Natural killer cell (primary cell): Measurements from ENCODE around the gene PXDN. TPM values are rescaled to one million over a fixed set of nuclear protein-coding genes. Genes with fewer than 3 reads are reported as not detected.

Source experiments
- ATAC-seq, 3 donors: fragments of 150-1000 bp in 2 of 3; fragments of 200-7000 bp in 1 of 3; cut with Tn5 transposase; 1 replicate in 1 of 3; 2 replicates in 2 of 3; pipeline ENCODE4 v1.10.0; 2021; ENCODE audit warnings: mild to moderate bottlenecking in 2 of 3, moderate library complexity in 2 of 3
- DNase-seq, 2 donors: peaks; one replicate each; pipeline versions ENCODE4 v3.0.0 to v3.0.0-alpha.2; 2013 to 2021; ENCODE audit warnings: mixed read lengths in 1 of 2
- H3K27ac ChIP-seq: one replicate; pipeline ENCODE4 v1.5.1; 2013; ENCODE audit warnings: mild to moderate bottlenecking, low read length
- H3K27me3 ChIP-seq: one replicate; pipeline ENCODE4 v1.6.1; 2013; ENCODE audit warnings: low read length; ENCODE audit not compliant: control insufficient read depth, insufficient read depth
- H3K36me3 ChIP-seq: one replicate; pipeline ENCODE4 v1.6.1; 2013; ENCODE audit warnings: low read length; ENCODE audit not compliant: control insufficient read depth, insufficient read depth
- H3K4me1 ChIP-seq: one replicate; pipeline ENCODE4 v1.6.1; 2013; ENCODE audit warnings: low read length; ENCODE audit not compliant: control insufficient read depth, insufficient read depth
- H3K4me3 ChIP-seq: one replicate; pipeline ENCODE4 v1.5.1; 2013; ENCODE audit warnings: low read length
- H3K9me3 ChIP-seq: one replicate; pipeline ENCODE4 v1.6.1; 2013; ENCODE audit warnings: low read length; ENCODE audit not compliant: control insufficient read depth, insufficient read depth
- H3K27ac Mint-ChIP-seq, 2 donors: one replicate each; pipeline ENCODE4 v1.8.0; 2022; ENCODE audit warnings: mild to moderate bottlenecking in 2 of 2, mixed read lengths in 2 of 2, moderate library complexity in 1 of 2
- H3K27me3 Mint-ChIP-seq, 2 donors: one replicate each; pipeline ENCODE4 v1.8.0; 2022; ENCODE audit warnings: low read depth in 2 of 2, mixed read lengths in 2 of 2
- H3K36me3 Mint-ChIP-seq: one replicate; pipeline ENCODE4 v1.8.0; 2022; ENCODE audit warnings: mixed read lengths
- H3K4me1 Mint-ChIP-seq, 2 donors: one replicate each; pipeline ENCODE4 v1.8.0; 2022; ENCODE audit warnings: mixed read lengths in 2 of 2
- H3K4me3 Mint-ChIP-seq: one replicate; pipeline ENCODE4 v1.8.0; 2022; ENCODE audit warnings: mild to moderate bottlenecking, moderate library complexity, mixed read lengths
- H3K9me3 Mint-ChIP-seq, 2 donors: one replicate each; pipeline ENCODE4 v1.8.0; 2022; ENCODE audit warnings: mixed read lengths in 2 of 2
- WGBS: methylation state at CpG from one replicate; pipeline ENCODE4 v1.1.7; 2013; ENCODE audit warnings: missing lambda C conversion rate; ENCODE audit not compliant: insufficient coverage; 5-methylcytosine and 5-hydroxymethylcytosine counted together
- intact Hi-C: fragments of 100-400 bp; cut with micrococcal nuclease; formaldehyde crosslinking; loops from one replicate; pipeline ENCODE4 v1.14.2; 2022
- total RNA-seq, 4 donors: library from RNA; stranded (reverse); fragments of 120-200 nt in 1 of 4; gene quantifications; one replicate each; pipeline versions ENCODE4 v1.2.3 to v1.2.4, GENCODE V29; 2013 to 2022
- TF ChIP-seq, protein P1 (sequence below): fragments of 200-600 bp; IDR thresholded peaks from one replicate; pipeline ENCODE4 v1.8.0; 2022; ENCODE audit warnings: antibody characterized with exemption

Gene PXDN
- total RNA-seq, 3 donors from 2014 or later (not counting 1 experiment from before 2014, with no cell fraction given), result 2.1 to 3.7 (median 2.5) TPM

DNA sequence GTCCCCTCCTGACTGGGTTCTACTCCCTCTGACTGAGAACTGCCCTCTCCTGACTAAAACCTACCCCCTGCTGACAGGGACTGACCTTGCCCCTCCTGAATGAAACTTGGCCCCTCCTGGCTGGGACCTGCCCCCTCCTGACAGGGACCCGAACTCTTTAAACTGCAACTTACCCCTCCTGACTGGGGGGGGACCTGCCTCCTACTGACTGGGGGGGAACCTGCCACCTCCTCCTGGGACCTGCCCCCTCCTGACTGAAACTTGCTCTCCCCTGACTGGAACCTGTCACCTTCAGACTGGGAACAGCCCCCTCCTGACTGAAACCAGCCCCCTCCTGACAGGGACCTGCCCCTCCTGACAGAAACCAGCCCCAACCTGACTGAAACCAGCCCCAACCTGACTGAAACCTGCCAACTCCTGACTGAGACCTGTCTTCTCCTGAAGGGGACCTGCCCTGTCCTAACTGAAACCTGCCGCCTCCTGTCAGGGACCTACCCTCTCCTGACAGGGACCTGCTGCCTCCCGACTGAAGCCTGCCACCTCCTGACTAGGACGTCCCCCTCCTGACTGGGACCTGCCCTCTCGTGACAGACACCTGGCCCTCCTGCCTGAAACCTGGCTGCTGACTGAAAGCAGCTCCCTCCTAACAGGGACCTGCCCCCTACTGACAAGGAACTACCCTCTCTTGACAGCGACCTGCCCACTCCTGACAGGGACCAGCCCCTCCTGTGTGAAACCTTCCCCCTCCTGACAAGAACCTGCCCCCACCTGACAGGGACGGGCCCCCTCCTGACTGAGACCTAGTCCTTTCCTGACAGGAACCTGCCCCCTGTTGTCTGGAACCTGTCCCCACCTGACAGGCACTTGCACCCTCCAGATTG, 87.1 kb downstream of the PXDN start:
- H3K36me3 Mint-ChIP-seq, result no peaks in the 10 kb centered on the region
- H3K27me3 Mint-ChIP-seq, result peaks cover 0 to 4% of the 10 kb centered on the region in 2 donors
- H3K9me3 Mint-ChIP-seq, result no peaks in the 10 kb centered on the region
- 66% methylated on average over 7 of the region's 7 CpGs for WGBS
- Histone ChIP-seq H3K4me3 (no peak overlapping the region), H3K27ac (no peak overlapping the region), H3K9me3 (no peaks in the 10 kb centered on the region), H3K36me3 (no peaks in the 10 kb centered on the region), H3K4me1 (no peaks in the 10 kb centered on the region), H3K27me3 (no peaks in the 10 kb centered on the region)
- no peak for ATAC-seq
- TF ChIP-seq, protein P1, sequence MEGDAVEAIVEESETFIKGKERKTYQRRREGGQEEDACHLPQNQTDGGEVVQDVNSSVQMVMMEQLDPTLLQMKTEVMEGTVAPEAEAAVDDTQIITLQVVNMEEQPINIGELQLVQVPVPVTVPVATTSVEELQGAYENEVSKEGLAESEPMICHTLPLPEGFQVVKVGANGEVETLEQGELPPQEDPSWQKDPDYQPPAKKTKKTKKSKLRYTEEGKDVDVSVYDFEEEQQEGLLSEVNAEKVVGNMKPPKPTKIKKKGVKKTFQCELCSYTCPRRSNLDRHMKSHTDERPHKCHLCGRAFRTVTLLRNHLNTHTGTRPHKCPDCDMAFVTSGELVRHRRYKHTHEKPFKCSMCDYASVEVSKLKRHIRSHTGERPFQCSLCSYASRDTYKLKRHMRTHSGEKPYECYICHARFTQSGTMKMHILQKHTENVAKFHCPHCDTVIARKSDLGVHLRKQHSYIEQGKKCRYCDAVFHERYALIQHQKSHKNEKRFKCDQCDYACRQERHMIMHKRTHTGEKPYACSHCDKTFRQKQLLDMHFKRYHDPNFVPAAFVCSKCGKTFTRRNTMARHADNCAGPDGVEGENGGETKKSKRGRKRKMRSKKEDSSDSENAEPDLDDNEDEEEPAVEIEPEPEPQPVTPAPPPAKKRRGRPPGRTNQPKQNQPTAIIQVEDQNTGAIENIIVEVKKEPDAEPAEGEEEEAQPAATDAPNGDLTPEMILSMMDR, result no peak
- H3K4me1 Mint-ChIP-seq, result no peaks in the 10 kb centered on the region
- no peak overlapping the region for H3K4me3 Mint-ChIP-seq
- H3K27ac Mint-ChIP-seq, result no peak overlapping the region
- no peak for DNase-seq
- intact Hi-C loops, result no loop called here

DNA sequence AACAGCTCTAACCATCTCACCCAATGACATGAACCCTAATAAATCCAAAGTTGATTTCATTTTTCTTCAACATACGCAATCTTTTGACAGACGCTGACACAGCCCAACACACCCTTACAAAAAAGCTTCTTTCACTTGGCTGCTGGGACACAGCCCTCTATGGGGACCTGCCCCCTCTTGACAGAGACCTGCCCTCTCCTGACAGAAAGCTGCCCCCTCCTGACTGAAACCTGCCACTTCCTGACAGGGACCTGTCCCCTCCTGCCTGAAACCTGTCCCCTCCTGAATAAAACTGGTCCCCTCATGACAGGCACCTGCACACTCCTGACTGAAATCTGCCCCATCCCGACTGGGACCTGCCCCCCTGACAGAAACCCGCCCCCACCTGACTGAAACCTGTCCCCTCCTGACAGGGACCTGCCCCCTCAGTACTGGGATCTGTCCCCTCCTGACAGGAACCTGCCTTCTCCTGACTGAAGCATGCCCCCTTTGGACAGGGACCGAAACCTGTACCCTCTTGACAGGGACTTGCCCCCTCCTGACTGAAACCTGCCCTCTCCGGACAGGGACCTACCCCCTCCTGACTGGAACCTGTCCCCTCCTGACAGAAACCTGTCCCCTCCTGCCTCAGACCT, 87.9 kb downstream of the PXDN start:
- intact Hi-C loops, result no loop called here
- DNase-seq (no peak), ATAC-seq (no peak)
- Histone ChIP-seq H3K27ac (no peak overlapping the region), H3K27me3 (no peaks in the 10 kb centered on the region), H3K4me1 (no peaks in the 10 kb centered on the region), H3K9me3 (no peaks in the 10 kb centered on the region), H3K4me3 (no peak overlapping the region), H3K36me3 (no peaks in the 10 kb centered on the region)
- TF ChIP-seq, protein P1, result no peak
- no peaks in the 10 kb centered on the region for H3K4me1 Mint-ChIP-seq
- no peaks in the 10 kb centered on the region for H3K36me3 Mint-ChIP-seq
- peaks cover 0 to 4% of the 10 kb centered on the region in 2 donors for H3K27me3 Mint-ChIP-seq
- WGBS, result 84% methylated on average over 6 of the region's 6 CpGs
- no peak overlapping the region for H3K4me3 Mint-ChIP-seq
- no peak overlapping the region for H3K27ac Mint-ChIP-seq
- no peaks in the 10 kb centered on the region for H3K9me3 Mint-ChIP-seq

DNA sequence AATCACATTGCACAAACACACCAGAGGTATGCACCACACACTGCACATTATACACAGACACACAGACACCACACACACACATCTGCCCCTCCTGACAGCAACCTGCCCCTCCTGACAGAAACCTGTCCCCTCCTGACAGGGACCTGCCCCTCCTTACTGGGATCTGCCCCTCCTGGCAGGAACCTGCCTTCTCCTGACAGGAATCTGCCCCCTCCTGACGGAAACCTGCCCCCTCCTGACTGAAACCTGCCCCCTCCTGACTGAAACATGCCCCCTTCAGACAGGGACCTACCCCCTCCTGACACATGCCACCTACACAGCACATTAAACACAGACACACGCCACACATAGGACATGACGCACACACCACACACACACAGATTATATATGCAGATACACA, 88.9 kb downstream of the PXDN start:
- WGBS, result 81% methylated on average over 3 of the region's 3 CpGs
- Histone ChIP-seq H3K27ac (no peak overlapping the region), H3K27me3 (no peaks in the 10 kb centered on the region), H3K4me1 (no peaks in the 10 kb centered on the region), H3K36me3 (no peaks in the 10 kb centered on the region), H3K9me3 (no peaks in the 10 kb centered on the region), H3K4me3 (no peak overlapping the region)
- no peaks in the 10 kb centered on the region for H3K9me3 Mint-ChIP-seq
- peaks cover 0 to 4% of the 10 kb centered on the region in 2 donors for H3K27me3 Mint-ChIP-seq
- H3K4me3 Mint-ChIP-seq, result no peak overlapping the region
- intact Hi-C loops, result no loop called here
- no peak for DNase-seq
- H3K36me3 Mint-ChIP-seq, result no peaks in the 10 kb centered on the region
- TF ChIP-seq, protein P1, result no peak
- H3K4me1 Mint-ChIP-seq, result no peaks in the 10 kb centered on the region
- ATAC-seq, result no peak
- no peak overlapping the region for H3K27ac Mint-ChIP-seq
